Measurements from ENCODE around the gene CCDC201. TPM values are rescaled to one million over a fixed set of nuclear protein-coding genes. Genes with fewer than 3 reads are reported as not detected.

The CCDC201 gene
- total RNA-seq, 1 experiment from 2014 or later, result not detected

DNA sequence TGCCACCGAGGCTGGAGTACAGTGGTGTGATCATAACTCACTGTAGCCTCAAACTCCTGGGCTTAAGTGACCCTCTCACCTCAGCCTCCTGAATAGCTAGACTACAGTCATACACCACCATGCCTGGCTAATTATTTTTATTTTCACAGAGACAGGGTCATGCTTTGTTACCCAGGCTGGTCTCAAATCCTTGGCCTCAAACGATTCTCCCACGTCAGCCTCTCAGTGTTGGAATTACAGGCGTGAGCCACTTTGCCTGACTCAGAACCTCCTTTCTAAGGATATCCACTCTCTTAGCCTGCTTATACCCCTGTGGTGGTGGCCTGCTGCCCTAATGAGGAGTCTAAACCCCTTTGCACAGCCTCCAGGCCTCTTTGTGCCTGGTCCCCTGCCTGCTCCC lies 11.3 kb upstream of the CCDC201 start:
- Histone ChIP-seq H4K20me1 (ENCODE audit: control insufficient read depth, insufficient read depth, insufficient read length) (no peaks in the 10 kb centered on the region), H3K27me3 (ENCODE audit: insufficient read depth, low read length) (peaks cover 8% of the 10 kb centered on the region; the same call in 1 of the 2 replicates), H2BK20ac (ENCODE audit: low read depth, low read length, poor library complexity, severe bottlenecking) (no peak overlapping the region), H3K4ac (ENCODE audit: low read depth, low read length) (no peak overlapping the region), H3K79me2 (ENCODE audit: insufficient read depth, low read length) (no peaks in the 10 kb centered on the region), H3T11ph (ENCODE audit: low read length) (no peak overlapping the region), H2BK5ac (ENCODE audit: insufficient read length, low read length) (no peak overlapping the region), H2BK12ac (ENCODE audit: insufficient read length, low read depth, low read length) (no peak overlapping the region), H3K23ac (ENCODE audit: insufficient read length, low read depth, low read length) (no peak overlapping the region), H3K9ac (ENCODE audit: extremely low read depth, insufficient read length, low read length) (no peak overlapping the region), H4K5ac (ENCODE audit: insufficient read length, low read depth, low read length) (no peak overlapping the region), H3K56ac (ENCODE audit: insufficient read length, low read depth, low read length) (no peak overlapping the region), H3K18ac (ENCODE audit: insufficient read length, low read depth, low read length) (no peak overlapping the region), H3K27ac (ENCODE audit: insufficient read length, low read depth, low read length) (no peak overlapping the region), H2AFZ (ENCODE audit: low read length) (no peak overlapping the region), H4K91ac (ENCODE audit: insufficient read length, low read depth, low read length) (no peak overlapping the region), H3K79me1 (ENCODE audit: insufficient read depth, low read depth, low read length, poor library complexity, severe bottlenecking) (no peaks in the 10 kb centered on the region), H2BK15ac (ENCODE audit: low read depth, low read length) (no peak overlapping the region), H3K4me2 (ENCODE audit: insufficient read depth, insufficient read length, low read length) (no peak overlapping the region), H4K8ac (replicated peaks; ENCODE audit: insufficient read length, low read depth, low read length) (no peak overlapping the region), H3K9me3 (ENCODE audit: control insufficient read depth, low read depth, low read length) (no peaks in the 10 kb centered on the region), H3K14ac (ENCODE audit: insufficient read depth, low read length) (no peak overlapping the region), H3K4me1 (ENCODE audit: insufficient read depth, low read length) (peaks cover 6% of the 10 kb centered on the region; the same call in 1 of the 2 replicates), H2BK120ac (ENCODE audit: low read depth, low read length, poor library complexity, severe bottlenecking) (no peak overlapping the region), H2AK5ac (ENCODE audit: insufficient read length, low read length) (no peak overlapping the region), H3K23me2 (ENCODE audit: insufficient read length, low read depth, low read length, poor library complexity, severe bottlenecking) (no peaks in the 10 kb centered on the region)
- peaks cover 17 to 18% of the 10 kb centered on the region in 2 experiments for H3K4me1 Mint-ChIP-seq
- TF ChIP-seq, protein P1, sequence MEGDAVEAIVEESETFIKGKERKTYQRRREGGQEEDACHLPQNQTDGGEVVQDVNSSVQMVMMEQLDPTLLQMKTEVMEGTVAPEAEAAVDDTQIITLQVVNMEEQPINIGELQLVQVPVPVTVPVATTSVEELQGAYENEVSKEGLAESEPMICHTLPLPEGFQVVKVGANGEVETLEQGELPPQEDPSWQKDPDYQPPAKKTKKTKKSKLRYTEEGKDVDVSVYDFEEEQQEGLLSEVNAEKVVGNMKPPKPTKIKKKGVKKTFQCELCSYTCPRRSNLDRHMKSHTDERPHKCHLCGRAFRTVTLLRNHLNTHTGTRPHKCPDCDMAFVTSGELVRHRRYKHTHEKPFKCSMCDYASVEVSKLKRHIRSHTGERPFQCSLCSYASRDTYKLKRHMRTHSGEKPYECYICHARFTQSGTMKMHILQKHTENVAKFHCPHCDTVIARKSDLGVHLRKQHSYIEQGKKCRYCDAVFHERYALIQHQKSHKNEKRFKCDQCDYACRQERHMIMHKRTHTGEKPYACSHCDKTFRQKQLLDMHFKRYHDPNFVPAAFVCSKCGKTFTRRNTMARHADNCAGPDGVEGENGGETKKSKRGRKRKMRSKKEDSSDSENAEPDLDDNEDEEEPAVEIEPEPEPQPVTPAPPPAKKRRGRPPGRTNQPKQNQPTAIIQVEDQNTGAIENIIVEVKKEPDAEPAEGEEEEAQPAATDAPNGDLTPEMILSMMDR (conservative IDR thresholded peaks at IDR 0.05), result no peak
- no peak for DNase-seq
- peaks cover 61% of the 10 kb centered on the region for H3K27me3 Mint-ChIP-seq (ENCODE audit: low read depth)
- H3K4me3 Mint-ChIP-seq, result peak overlapping the region in 1 of 2 experiments; percentile 10; a peak in 2 of 5 replicates
- peaks cover 3 to 4% (median 3%) of the 10 kb centered on the region in 3 experiments; a peak in 5 of 7 replicates for H3K36me3 Mint-ChIP-seq (ENCODE audit: insufficient read depth in 1 of 3, low read depth in 3 of 3)
- peaks cover 5 to 6% of the 10 kb centered on the region in 2 experiments for H3K9me3 Mint-ChIP-seq
- H3K27ac Mint-ChIP-seq, result no peak overlapping the region
- no CpG with 5 or more reads among the region's 4 CpGs for WGBS (ENCODE audit: extremely low coverage, insufficient read length, low lambda C conversion rate)

Measured in H9 (cell line).